Activated naive CD4-positive, alpha-beta T cell treated with Interleukin-2 at 50 U/mL for 16 hours (primary cell): ENCODE results near the gene CSF1.
"Not testable (repeated sequence)": the region's sequence is repeated elsewhere in the genome, so short reads cannot be mapped to it uniquely, and the experiment has no call there.

Experiments
- DNase-seq: peaks from one replicate; pipeline ENCODE4 v3.0.0-alpha.2; 2020

Gene CSF1

GRCh38 chr1:109946511-109946910, 35.9 kb downstream of the CSF1 start:
- DNase-seq = no peak

GRCh38 chr1:109947582-109948284, 37.1 kb downstream of the CSF1 start:
- no peak for DNase-seq

DNA sequence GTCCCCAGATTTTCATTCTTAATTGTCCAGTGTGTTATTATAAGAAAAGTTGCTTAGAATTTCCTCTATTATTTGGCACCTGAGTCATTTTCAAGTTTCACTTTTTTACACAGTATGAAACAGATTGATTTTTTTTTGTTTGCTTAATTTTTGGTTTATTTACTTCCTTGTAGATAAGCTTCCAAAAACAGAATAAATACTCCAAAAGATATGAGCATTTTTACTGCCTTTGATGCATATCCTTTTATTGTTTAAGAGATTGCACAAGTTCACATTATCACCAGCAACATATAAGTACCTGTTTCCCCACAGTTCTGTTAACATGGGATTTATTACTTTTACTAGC, 37.6 kb downstream of the CSF1 start:
- no peak for DNase-seq

DNA sequence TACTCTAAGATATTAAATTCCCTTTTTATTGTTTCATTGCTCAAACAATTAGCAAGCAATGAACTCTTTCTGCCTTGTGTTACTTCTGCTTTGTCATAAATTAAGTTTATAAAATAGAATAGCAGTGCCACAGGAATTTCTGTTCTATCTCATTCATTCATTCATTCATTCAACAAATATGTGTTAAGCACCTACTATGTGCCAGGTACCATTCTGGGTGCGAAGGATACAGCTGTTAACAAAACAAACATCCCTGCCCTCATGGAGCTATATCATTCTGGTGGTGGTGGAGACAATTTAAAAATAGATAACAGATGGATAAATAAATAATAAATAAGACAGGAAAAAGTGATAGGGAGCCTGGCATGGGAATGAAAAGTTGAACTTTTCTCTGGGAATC, 39.4 kb downstream of the CSF1 start:
- DNase-seq = no peak

- DNase-seq = no peak
Measured at GRCh38 chr1:109950509-109950908, 39.9 kb downstream of the CSF1 start.

DNA sequence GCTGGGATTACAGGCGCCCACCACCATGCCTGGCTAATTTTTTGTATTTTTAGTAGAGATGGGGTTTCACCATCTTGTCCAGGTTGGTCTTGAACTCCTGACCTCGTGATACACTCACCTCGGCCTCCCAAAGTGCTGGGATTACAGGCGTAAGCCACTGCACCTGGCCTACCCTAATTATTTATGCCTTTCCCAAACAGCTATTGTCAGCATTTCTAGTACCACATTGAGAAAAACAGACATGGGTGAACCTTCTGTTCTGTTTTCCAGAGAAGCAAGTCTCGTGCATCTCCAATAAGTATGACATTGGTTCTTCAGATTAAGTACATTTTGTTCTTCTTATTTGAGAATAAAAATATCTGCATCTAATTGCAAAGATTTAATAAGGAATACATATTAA, 40.9 kb downstream of the CSF1 start:
- not testable (repeated sequence) for DNase-seq

DNA sequence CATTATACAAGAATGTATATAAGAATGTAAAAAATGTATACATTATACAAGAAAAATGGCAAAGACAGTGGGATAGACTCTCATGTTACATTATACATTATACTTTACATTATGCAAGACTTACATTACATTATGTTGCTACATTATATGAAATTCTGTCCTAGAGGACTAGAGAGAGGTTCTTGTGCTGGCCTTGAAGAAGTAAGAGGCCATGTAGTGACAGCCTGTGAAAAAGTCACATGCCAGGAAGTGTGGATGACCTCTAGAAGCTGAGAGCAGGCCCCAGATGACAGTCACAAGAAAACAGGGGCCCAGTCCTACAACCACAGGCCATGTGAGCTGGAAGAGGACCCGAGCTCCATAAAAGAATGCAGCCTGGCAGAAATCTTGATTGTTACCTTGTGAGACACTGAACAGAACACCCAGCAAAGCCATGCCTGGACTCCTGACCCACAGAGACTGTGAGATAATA, 43.4 kb downstream of the CSF1 start:
- no peak for DNase-seq

- no peak for DNase-seq
Measured at GRCh38 chr1:109959632-109959973, 49.0 kb downstream of the CSF1 start.

DNA sequence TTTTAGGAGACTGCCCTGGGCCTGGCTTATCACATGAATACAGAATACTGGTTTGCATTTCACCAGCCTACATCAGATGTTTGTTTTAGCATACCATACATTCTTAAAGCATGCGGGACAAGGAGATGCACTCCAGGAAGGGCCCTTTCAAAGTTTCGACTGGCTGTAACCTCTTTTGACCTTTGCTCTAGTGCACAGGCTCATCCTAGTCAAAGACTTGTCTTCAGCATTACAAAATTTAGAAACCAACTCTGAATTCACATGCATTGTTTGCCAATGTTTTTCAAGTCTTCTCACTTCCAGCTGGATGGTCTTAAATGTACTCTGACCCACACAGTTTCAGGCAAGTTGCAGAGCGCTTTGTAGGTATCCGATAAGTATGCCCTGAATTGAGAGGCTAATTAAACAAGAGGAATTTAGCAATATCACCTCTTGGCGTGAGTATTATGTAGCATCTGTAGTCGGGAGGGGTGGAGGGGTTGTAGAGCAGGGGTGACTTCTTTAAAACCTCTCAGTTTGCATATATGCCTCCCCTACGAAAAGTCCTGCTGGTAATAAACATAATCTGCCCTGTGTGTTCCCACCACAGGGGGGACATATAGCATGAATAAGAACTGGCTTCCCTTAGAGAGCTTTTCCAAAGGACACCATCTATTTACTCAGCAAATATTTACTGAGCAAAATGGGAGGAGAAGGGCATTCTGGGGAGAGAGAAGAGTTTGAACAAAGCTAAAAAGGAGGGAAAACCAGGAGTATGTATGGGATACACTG, 49.5 kb downstream of the CSF1 start:
- DNase-seq = no peak

DNA sequence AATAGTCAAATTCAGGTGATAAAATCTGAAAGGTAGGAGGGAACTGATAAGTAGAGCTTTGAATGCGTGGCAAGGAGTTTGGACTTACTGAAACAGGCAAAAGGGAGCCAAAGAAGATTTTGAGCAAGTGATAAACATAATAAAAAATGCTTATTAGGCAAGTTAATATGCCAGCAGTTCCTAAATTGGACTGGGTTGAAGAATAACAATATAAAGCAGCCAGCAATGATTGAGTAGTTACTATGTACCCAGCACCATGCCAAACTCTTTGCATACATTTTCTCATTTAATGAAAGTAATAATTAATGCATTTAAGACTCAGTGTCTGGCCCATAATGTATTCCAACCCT, 50.1 kb downstream of the CSF1 start:
- DNase-seq = no peak

DNA sequence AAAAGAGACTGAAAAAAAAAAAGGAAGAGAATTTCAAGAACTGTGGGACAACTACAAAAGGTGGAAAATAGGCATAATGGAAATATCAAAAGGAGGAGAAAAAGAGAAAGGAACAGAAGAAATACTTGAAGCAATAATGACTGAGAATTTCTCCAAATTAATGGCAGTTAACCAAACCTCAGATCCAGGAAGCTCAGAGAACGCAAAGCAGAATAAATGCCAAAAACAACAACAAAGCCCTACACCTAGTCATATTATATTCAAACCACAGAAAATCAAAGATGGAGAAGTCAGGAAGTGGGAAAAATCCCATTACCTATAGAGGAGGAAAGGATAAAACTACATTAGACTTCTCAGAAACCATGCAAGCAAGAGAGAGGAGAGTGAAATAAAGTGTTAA, 53.2 kb downstream of the CSF1 start:
- DNase-seq = no peak

DNA sequence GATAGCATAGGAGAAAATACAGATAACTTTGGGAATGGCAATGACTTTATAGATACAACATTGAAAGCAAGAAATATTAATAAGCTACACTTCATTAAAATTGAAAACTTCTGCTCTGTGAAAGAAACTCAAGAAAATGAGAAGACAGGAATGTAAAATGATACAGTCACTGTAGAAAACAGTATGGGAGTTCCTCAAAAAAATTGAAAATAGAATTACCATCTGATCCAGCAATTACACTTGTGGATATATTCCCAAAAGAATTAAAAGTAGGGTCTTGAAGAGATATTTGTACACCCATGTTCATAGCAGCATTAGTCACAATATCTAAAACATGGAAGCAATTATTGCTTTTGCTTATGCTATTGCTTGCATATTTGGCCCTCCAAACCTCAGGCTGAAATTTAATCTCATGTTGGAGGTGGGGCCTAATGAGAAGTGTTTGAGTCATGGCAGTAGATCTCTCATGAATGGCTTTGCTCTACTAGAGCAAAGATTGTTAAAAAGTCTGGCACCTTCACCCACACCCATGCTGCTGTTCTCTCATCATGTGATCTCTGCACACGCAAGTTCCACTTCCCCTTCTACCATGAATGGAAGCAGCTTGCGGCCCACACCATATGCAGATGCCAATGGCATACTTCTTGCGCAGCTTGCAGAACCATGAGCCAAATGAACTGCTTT, 58.6 kb downstream of the CSF1 start:
- no peak for DNase-seq

DNA sequence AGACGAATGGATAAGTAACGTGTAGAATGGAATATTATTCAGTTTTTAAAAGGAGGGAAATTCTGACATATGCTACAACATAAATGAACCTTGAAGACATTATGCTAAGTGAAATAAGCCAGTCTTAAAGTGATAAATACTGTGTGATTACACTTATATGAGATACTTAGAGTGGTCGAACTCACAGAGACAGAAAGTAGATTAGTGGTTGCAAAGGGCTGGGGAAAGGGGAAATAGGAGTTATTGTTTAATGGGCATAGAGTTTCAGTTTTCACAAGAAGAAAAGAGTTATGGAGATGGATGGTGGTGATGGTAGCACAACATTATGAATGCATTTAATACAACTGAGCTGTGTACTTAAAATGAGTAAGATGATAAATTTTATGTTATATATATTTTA, 59.3 kb downstream of the CSF1 start:
- no peak for DNase-seq

GRCh38 chr1:109971559-109971958, 60.9 kb downstream of the CSF1 start:
- no peak for DNase-seq

- no peak for DNase-seq
Measured at GRCh38 chr1:109974191-109974590, 63.5 kb downstream of the CSF1 start.

DNA sequence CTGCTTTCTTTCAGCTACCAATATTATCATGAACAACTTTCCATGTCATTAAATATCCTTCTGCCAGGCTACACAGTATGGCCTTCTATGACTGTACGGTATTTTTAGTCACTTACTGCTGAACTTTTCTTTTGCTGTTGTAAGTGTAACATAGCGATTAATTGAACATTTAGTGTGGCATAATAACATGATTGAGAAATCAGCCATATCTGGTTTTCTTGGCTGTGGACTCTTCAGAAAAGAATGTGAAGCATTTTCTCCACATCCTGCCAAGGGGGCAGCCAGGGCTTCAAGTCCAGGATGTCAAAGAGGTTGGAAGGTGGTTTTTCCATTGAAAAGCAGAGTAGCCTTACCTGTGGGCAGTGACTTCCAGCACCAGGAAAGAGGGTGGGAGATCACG, 65.1 kb downstream of the CSF1 start:
- no peak for DNase-seq

GRCh38 chr1:109976762-109977161, 66.1 kb downstream of the CSF1 start:
- no peak for DNase-seq

- DNase-seq = no peak
Measured at GRCh38 chr1:109977225-109977624, 66.6 kb downstream of the CSF1 start.

- no peak for DNase-seq
Measured at GRCh38 chr1:109977657-109978378, 67.2 kb downstream of the CSF1 start.

GRCh38 chr1:109978761-109979488, 68.3 kb downstream of the CSF1 start:
- no peak for DNase-seq

DNA sequence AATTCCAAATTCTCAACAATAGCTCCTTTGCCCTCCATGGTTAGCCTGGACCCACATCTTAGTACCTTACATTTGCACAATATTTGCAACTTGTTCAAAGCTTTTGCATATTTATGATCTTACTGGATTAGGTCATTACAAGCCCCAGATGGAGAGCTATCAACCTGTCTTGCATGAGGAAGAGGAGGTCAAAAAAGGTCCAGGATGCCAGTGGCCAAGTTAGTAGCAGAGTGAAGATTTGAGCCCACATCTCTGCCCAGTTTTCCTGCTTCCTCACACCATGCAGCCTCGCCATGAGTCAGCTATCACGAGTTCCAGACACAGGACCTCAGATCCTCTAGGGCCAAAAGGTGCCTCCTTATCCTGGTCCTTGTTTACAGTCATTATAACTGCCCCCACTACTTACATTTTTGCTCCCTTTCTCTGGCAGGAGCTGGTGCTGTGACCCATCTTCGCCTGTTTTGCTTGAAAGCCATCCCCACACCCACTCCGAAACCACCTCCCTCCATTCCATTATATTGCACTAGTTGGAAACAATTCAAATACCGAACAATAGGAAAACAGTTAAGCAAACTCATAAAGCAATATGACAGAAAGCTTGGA, 68.9 kb downstream of the CSF1 start:
- DNase-seq = no peak
